ENCODE measurements around the gene WFDC12.

DNA sequence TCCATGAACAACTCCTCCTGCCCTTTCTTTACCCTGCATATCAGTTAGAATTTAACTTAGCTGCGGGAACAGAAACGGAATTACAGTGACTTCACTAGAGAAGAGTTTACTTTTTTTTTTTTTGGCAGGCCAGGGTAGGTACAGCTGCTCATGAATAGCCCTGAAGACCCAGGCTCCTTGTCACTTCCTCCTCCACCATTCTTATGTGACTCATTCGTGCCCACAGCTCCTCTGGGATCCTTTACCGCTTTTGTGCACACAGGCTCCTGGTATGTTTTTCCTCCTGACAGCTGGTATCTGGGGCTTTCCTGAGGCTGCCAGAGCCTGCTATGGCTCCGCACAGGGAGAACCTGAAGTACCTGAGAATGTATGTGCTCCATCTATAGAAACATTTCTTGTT is 19.5 kb downstream of the WFDC12 start:
- TF ChIP-seq SUZ12 (IDR thresholded peaks at IDR 0.05) (no peak), CTBP1 (IDR thresholded peaks at IDR 0.05; ENCODE audit: borderline replicate concordance) (no peak), ELF4 (IDR thresholded peaks at IDR 0.05) (no peak), ZNF384 (IDR thresholded peaks at IDR 0.05) (no peak), FOXK2 (IDR thresholded peaks at IDR 0.05) (no peak), FOXM1 (IDR thresholded peaks at IDR 0.05; ENCODE audit: borderline replicate concordance) (no peak), SP1 (IDR thresholded peaks at IDR 0.05) (no peak), BHLHE40 (IDR thresholded peaks at IDR 0.05; ENCODE audit: borderline replicate concordance) (no peak), HDGF (IDR thresholded peaks at IDR 0.05; ENCODE audit: borderline replicate concordance) (no peak), LEF1 (IDR thresholded peaks at IDR 0.05; ENCODE audit: borderline replicate concordance) (no peak), TARDBP (IDR thresholded peaks at IDR 0.05) (no peak)
- TF ChIP-seq, protein P1, sequence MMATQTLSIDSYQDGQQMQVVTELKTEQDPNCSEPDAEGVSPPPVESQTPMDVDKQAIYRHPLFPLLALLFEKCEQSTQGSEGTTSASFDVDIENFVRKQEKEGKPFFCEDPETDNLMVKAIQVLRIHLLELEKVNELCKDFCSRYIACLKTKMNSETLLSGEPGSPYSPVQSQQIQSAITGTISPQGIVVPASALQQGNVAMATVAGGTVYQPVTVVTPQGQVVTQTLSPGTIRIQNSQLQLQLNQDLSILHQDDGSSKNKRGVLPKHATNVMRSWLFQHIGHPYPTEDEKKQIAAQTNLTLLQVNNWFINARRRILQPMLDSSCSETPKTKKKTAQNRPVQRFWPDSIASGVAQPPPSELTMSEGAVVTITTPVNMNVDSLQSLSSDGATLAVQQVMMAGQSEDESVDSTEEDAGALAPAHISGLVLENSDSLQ (IDR thresholded peaks at IDR 0.05) = no peak

All from HEK293T (cell line).